Natural killer cell treated with Interleukin-12 subunit alpha and Interleukin-12 subunit beta and Interleukin-15 and Interleukin-18, amount 100 ng/mL, for 72 hours (primary cell): Measurements from ENCODE around the gene CGNL1. TPM values are rescaled to one million over a fixed set of nuclear protein-coding genes. Genes with fewer than 3 reads are reported as not detected.

Source experiments
- ATAC-seq, 2 donors: fragments of 150-1000 bp; cut with Tn5 transposase in 1 of 2; sonication (Bioruptor Pico), chemical (Tn5 transposase) in 1 of 2; 2 replicates each; pipeline ENCODE4 v1.10.0; 2021
- DNase-seq: peaks from one replicate; pipeline ENCODE4 v3.0.0; 2022; ENCODE audit warnings: low spot score
- H3K27ac Mint-ChIP-seq, 2 donors: 1 replicate in 1 of 2; 2 replicates in 1 of 2; pipeline ENCODE4 v1.8.0; 2022; ENCODE audit warnings: mixed read lengths in 2 of 2, mild to moderate bottlenecking in 1 of 2, moderate library complexity in 1 of 2
- H3K27me3 Mint-ChIP-seq, 2 donors: 1 replicate in 1 of 2; 2 replicates in 1 of 2; pipeline ENCODE4 v1.8.0; 2022; ENCODE audit warnings: mixed read lengths in 2 of 2
- H3K36me3 Mint-ChIP-seq: one replicate; pipeline ENCODE4 v1.8.0; 2022; ENCODE audit warnings: mixed read lengths
- H3K4me1 Mint-ChIP-seq, 2 donors: 1 replicate in 1 of 2; 2 replicates in 1 of 2; pipeline ENCODE4 v1.8.0; 2022; ENCODE audit warnings: low read depth in 2 of 2, mixed read lengths in 2 of 2, mild to moderate bottlenecking in 1 of 2
- H3K4me3 Mint-ChIP-seq: one replicate; pipeline ENCODE4 v1.8.0; 2022; ENCODE audit warnings: mixed read lengths
- H3K9me3 Mint-ChIP-seq: 2 replicates; pipeline ENCODE4 v1.8.0; 2022; ENCODE audit warnings: mixed read lengths
- total RNA-seq, 2 donors: library from RNA; stranded (reverse); gene quantifications; one replicate each; pipeline ENCODE4 v1.2.3, GENCODE V29; 2022

Gene CGNL1
- total RNA-seq, 2 donors from 2014 or later = not detected

DNA sequence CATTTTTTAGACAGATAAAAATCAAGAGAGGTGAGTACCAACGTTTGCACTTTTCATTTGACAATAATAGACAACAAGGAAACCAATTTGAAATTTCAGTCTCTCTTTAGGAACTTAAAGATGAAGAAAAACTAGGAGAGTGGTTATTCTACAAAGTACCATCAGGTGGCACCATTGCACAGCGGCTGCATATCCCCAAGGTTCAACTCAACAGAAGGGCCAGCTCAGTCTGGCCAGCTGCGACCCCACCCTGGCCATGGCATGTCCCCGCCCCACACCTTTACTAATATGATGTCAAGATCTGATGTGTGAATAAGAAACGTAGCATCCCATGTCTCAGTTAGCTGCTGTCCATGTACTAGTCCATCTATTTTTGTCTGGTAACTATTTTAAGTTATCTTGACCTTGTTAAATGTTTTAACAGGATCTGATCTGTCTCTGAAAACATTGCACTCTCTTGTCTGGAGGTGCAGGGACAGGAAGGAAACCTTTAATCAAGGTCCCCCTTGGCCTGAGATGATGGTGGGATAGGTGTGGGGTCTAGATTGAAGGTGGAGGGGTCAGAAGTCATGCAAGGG is 35.5 kb upstream of the CGNL1 start:
- DNase-seq (no peak), ATAC-seq (peak; percentile 45 to 59)
- no peaks in the 10 kb centered on the region for H3K4me1 Mint-ChIP-seq
- H3K27ac Mint-ChIP-seq = no peak overlapping the region
- no peaks in the 10 kb centered on the region for H3K9me3 Mint-ChIP-seq
- H3K36me3 Mint-ChIP-seq = no peaks in the 10 kb centered on the region
- peaks cover 6 to 23% of the 10 kb centered on the region in 2 donors for H3K27me3 Mint-ChIP-seq
- no peak overlapping the region for H3K4me3 Mint-ChIP-seq

- no peaks in the 10 kb centered on the region for H3K4me1 Mint-ChIP-seq
These were observed 33.3 kb upstream of the CGNL1 start for GRCh38 chr15:57343048-57343447.

GRCh38 chr15:57343498-57343897 is 32.8 kb upstream of the CGNL1 start:
- H3K27me3 Mint-ChIP-seq = peaks cover 6 to 14% of the 10 kb centered on the region in 2 donors
- no peaks in the 10 kb centered on the region for H3K36me3 Mint-ChIP-seq
- no peak overlapping the region for H3K4me3 Mint-ChIP-seq
- no peak for ATAC-seq
- DNase-seq = no peak
- H3K4me1 Mint-ChIP-seq = no peaks in the 10 kb centered on the region
- H3K9me3 Mint-ChIP-seq = no peaks in the 10 kb centered on the region
- no peak overlapping the region for H3K27ac Mint-ChIP-seq

More at GRCh38 chr15:57343048-57343447, 33.3 kb upstream of the CGNL1 start:
- Mint-ChIP-seq H3K9me3 (no peaks in the 10 kb centered on the region), H3K36me3 (no peaks in the 10 kb centered on the region), H3K27me3 (peaks cover 6 to 14% of the 10 kb centered on the region in 2 donors), H3K4me3 (no peak overlapping the region), H3K27ac (no peak overlapping the region)
- ATAC-seq = no peak
- DNase-seq = no peak

- no peak for ATAC-seq
- Mint-ChIP-seq H3K27ac (no peak overlapping the region), H3K4me3 (no peak overlapping the region)
These were observed 32.0 kb upstream of the CGNL1 start for GRCh38 chr15:57344282-57344681.

GRCh38 chr15:57345584-57345983 is 30.7 kb upstream of the CGNL1 start:
- H3K4me1 Mint-ChIP-seq = no peaks in the 10 kb centered on the region
- DNase-seq (no peak), ATAC-seq (peak in 1 of 2 donors; percentile 48)
- H3K9me3 Mint-ChIP-seq = no peaks in the 10 kb centered on the region
- H3K27me3 Mint-ChIP-seq = peaks cover 6 to 7% of the 10 kb centered on the region in 2 donors
- H3K36me3 Mint-ChIP-seq = no peaks in the 10 kb centered on the region
- H3K4me3 Mint-ChIP-seq = no peak overlapping the region
- H3K27ac Mint-ChIP-seq = no peak overlapping the region

More at GRCh38 chr15:57344282-57344681, 32.0 kb upstream of the CGNL1 start:
- Mint-ChIP-seq H3K4me1 (no peaks in the 10 kb centered on the region), H3K36me3 (no peaks in the 10 kb centered on the region), H3K27me3 (peaks cover 6 to 7% of the 10 kb centered on the region in 2 donors), H3K9me3 (no peaks in the 10 kb centered on the region)
- DNase-seq = no peak

DNA sequence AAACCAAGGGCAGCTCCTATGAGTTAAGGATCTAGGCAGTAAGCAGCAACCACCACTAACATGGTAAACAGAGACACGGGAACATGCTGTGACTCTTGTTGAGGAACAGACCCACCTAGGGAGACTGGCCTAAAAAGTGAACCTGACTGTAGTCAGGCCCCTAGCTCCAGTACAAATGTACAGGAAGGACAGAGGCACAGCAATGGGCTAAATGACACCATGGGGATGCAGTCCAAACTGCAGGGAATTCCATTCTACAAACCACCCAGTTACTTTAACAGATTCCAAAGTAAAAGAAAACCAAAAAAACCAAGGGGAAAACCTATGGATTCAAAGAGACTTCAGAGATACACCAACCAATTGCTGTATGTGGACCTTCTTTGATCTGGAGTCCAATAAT is 28.2 kb upstream of the CGNL1 start:
- Mint-ChIP-seq H3K4me1 (no peaks in the 10 kb centered on the region), H3K27me3 (peaks cover 3 to 6% of the 10 kb centered on the region in 2 donors), H3K27ac (no peak overlapping the region), H3K36me3 (no peaks in the 10 kb centered on the region), H3K4me3 (no peak overlapping the region), H3K9me3 (no peaks in the 10 kb centered on the region)
- DNase-seq = no peak
- ATAC-seq = no peak

GRCh38 chr15:57352535-57353316 is 23.6 kb upstream of the CGNL1 start:
- ATAC-seq (no peak), DNase-seq (no peak)
- H3K9me3 Mint-ChIP-seq = no peaks in the 10 kb centered on the region
- no peak overlapping the region for H3K27ac Mint-ChIP-seq
- no peak overlapping the region for H3K4me3 Mint-ChIP-seq
- peaks cover 0 to 11% of the 10 kb centered on the region in 2 donors for H3K27me3 Mint-ChIP-seq
- H3K36me3 Mint-ChIP-seq = no peaks in the 10 kb centered on the region
- no peaks in the 10 kb centered on the region for H3K4me1 Mint-ChIP-seq

- Mint-ChIP-seq H3K27me3 (peaks cover 0 to 12% of the 10 kb centered on the region in 2 donors), H3K4me1 (no peaks in the 10 kb centered on the region), H3K36me3 (no peaks in the 10 kb centered on the region), H3K4me3 (no peak overlapping the region), H3K27ac (no peak overlapping the region), H3K9me3 (no peaks in the 10 kb centered on the region)
- ATAC-seq = peak; percentile 11 to 15
- no peak for DNase-seq
These were observed 22.9 kb upstream of the CGNL1 start for GRCh38 chr15:57353317-57353804.

- ATAC-seq (peak in 1 of 2 donors; percentile 61), DNase-seq (no peak)
- Mint-ChIP-seq H3K27me3 (peaks cover 0 to 12% of the 10 kb centered on the region in 2 donors), H3K9me3 (no peaks in the 10 kb centered on the region), H3K4me1 (no peaks in the 10 kb centered on the region), H3K36me3 (no peaks in the 10 kb centered on the region), H3K27ac (no peak overlapping the region), H3K4me3 (no peak overlapping the region)
These were observed 21.7 kb upstream of the CGNL1 start for GRCh38 chr15:57354436-57355123.

- no peak for ATAC-seq
- peaks cover 0 to 12% of the 10 kb centered on the region in 2 donors for H3K27me3 Mint-ChIP-seq
- no peaks in the 10 kb centered on the region for H3K4me1 Mint-ChIP-seq
These were observed 21.0 kb upstream of the CGNL1 start for GRCh38 chr15:57355259-57355658.

GRCh38 chr15:57356178-57356577 is 20.1 kb upstream of the CGNL1 start:
- no peaks in the 10 kb centered on the region for H3K36me3 Mint-ChIP-seq
- DNase-seq = no peak
- no peaks in the 10 kb centered on the region for H3K4me1 Mint-ChIP-seq
- no peak for ATAC-seq
- peaks cover 0 to 12% of the 10 kb centered on the region in 2 donors for H3K27me3 Mint-ChIP-seq
- H3K9me3 Mint-ChIP-seq = no peaks in the 10 kb centered on the region
- no peak overlapping the region for H3K4me3 Mint-ChIP-seq
- no peak overlapping the region for H3K27ac Mint-ChIP-seq

More at GRCh38 chr15:57355259-57355658, 21.0 kb upstream of the CGNL1 start:
- H3K4me3 Mint-ChIP-seq = no peak overlapping the region
- no peak overlapping the region for H3K27ac Mint-ChIP-seq
- DNase-seq = no peak
- no peaks in the 10 kb centered on the region for H3K9me3 Mint-ChIP-seq
- no peaks in the 10 kb centered on the region for H3K36me3 Mint-ChIP-seq

DNA sequence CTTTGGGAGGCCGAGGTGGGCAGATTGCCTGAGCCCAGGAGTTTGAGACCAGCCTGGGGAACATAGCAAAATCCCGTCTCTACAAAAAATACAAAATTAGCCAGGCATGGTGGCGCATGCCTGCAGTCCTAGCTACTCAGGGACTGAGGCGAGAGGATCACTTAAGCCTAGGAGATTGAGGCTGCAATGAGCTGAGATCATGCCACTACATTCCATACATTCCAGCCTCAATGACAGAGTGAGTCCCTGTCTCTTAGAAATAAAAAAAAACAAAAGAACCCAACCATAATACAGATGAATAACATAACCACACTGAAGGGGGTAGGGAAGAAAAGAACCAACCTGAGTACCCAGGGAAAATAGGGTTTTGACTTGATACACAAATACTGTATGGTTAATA is 19.7 kb upstream of the CGNL1 start:
- no peaks in the 10 kb centered on the region for H3K36me3 Mint-ChIP-seq
- H3K4me1 Mint-ChIP-seq = no peaks in the 10 kb centered on the region
- DNase-seq (no peak), ATAC-seq (no peak)
- no peak overlapping the region for H3K4me3 Mint-ChIP-seq
- peaks cover 0 to 12% of the 10 kb centered on the region in 2 donors for H3K27me3 Mint-ChIP-seq
- H3K9me3 Mint-ChIP-seq = no peaks in the 10 kb centered on the region
- H3K27ac Mint-ChIP-seq = no peak overlapping the region

DNA sequence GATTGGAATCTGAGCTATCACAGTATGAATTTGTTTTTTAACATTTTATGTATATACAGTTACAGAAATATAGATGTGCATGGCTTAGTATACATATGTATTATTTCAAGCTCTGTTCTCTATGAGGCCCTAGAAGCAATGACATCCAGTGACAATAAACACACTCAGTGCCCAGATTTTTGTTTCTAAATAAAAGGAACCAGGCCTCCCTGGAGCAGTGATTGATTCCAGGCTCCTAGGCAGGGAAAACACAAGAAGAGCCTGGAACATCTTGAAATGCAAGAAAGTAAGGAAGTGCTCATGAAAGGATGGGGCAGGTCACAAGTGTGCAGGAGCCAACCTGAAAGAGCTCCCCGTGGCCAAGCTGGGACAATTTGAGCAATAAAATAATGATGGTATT is 18.5 kb upstream of the CGNL1 start:
- H3K36me3 Mint-ChIP-seq = no peaks in the 10 kb centered on the region
- no peak overlapping the region for H3K27ac Mint-ChIP-seq
- H3K4me3 Mint-ChIP-seq = no peak overlapping the region
- H3K27me3 Mint-ChIP-seq = peaks cover 0 to 12% of the 10 kb centered on the region in 2 donors
- no peaks in the 10 kb centered on the region for H3K9me3 Mint-ChIP-seq
- no peak for ATAC-seq
- no peaks in the 10 kb centered on the region for H3K4me1 Mint-ChIP-seq
- no peak for DNase-seq

GRCh38 chr15:57358571-57358970 is 17.7 kb upstream of the CGNL1 start:
- no peaks in the 10 kb centered on the region for H3K36me3 Mint-ChIP-seq
- no peak overlapping the region for H3K4me3 Mint-ChIP-seq

More at GRCh38 chr15:57358571-57358970, 17.7 kb upstream of the CGNL1 start:
- H3K27me3 Mint-ChIP-seq = peaks cover 0 to 12% of the 10 kb centered on the region in 2 donors
- DNase-seq (no peak), ATAC-seq (no peak)
- no peaks in the 10 kb centered on the region for H3K4me1 Mint-ChIP-seq
- H3K9me3 Mint-ChIP-seq = no peaks in the 10 kb centered on the region
- no peak overlapping the region for H3K27ac Mint-ChIP-seq
